Cortex of kidney (tissue), 1 donor: ENCODE results near the gene ARSA.
"Not testable (repeated sequence)": the region's sequence is repeated elsewhere in the genome, so short reads cannot be mapped to it uniquely, and the experiment has no call there.

Experiments used
- DNase-seq: peaks from one replicate; lab custom pipeline; 2025; lab: John Stamatoyannopoulos, UW

The ARSA gene

DNA sequence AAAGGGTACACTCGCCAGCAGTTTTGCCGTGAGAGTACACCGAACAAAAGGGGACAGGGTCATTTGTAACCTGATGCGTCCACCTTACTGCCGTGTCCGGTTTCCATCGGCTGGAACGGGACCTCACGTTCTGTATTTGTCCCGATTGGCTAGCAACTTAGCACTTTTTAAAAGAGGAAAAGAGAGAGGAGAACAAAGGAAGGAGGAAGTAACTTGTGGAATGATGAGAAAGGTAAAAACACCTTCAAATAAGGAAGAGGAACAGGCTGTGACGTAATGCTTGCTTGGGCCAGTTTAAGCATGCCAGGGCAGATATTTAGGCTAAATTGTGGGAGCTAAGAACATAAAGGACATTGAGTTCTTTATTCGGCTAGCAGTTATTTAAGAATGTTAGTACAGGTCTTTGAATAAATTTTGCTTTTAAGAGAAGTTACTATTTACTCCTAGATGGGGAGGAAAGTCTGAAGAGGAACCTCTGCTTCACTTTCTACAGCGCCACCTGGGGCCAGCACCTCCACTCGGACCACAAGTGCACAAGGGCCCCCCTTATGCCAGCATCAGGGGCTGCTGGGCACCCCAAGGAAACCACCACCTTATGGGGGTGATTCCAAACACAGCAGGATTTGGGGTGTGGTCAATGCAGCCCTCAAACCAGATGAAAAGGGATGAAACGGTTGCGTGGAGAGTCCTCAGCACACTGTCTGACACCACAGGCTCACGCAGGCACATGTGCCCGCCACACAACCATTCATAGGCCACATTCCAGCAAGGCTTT is 5.8 kb downstream of the ARSA start:
- DNase-seq: no peak

GRCh38 chr22:50621356-50621880 is 6.5 kb downstream of the ARSA start:
- no peak for DNase-seq

- no peak for DNase-seq
Observed at GRCh38 chr22:50620593-50621355, 7.2 kb downstream of the ARSA start.

DNA sequence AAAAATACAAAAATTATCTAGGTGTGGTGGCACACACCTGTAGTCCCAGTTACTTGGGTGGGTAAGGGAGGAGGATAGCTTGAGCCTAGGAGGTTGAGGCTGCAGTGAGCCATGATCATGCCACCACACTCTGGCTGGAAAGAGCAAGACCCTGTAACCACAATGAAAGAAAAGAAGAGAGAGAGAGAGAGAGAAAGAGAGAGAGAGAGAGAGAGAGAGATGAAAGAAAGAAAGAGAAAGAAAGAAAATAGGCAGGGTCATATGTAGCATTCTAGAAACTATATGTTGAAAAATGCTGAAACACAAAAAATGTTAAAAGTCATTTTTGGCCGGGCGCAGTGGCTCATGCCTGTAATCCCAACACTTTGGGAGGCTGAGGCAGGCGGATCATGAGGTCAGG is 13.7 kb downstream of the ARSA start:
- DNase-seq: not testable (repeated sequence)

- DNase-seq: no peak
Observed at GRCh38 chr22:50613291-50613981, 14.5 kb downstream of the ARSA start.

- DNase-seq: no peak
Observed at GRCh38 chr22:50612528-50613221, 15.3 kb downstream of the ARSA start.

DNA sequence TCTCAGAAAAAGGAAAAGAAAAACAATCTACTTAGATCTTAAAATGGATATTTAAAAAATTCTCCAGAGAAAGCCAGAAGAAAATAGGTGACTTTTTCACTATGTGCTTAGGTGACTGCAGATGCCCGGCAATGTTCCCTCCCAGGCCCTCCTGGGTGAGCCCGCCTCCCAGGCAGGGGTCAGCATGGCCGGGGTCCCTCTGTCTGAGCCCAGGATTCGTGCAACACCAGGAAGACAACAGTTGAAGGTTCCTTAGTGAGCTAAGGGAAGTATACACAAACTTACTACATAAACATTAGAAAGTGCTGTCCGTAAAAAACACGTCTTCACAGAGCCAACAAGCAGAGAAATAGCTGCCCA is 15.8 kb downstream of the ARSA start:
- DNase-seq: no peak

DNA sequence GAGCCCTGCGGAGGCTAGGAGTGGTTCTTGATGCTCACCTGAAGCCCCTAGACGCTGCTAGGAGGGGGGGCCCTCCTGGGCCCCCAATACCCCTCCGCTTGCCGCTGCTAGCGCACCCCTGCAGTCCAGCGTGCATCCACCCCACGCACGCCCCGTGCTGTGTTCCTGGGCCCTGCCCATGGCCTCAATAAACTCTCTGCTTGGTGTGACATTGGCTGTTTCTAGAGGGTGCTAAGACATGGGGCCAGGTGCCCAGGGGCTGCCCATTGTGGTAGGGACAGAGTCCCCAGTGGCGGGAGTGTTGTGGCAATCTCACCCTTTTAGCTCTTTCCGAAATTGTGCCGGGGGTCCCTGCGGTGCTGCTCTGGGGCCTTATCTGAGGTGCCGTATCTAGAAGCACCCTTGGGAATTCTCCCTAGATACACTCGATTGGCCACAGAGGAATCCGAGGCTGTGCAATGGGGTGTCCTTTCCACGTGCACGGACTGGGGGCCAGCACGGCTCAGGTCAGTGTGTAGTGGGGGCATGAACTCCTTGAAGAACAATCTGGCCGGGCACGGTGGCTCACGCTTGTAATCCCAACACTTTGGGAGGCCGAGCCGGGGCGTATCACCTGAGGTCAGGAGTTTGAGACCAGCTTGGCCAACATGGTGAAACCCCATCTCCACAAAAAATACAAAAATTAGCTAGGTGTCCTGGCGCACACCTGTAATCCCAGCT is 16.5 kb downstream of the ARSA start:
- DNase-seq: no peak

GRCh38 chr22:50610581-50610980 is 17.4 kb downstream of the ARSA start:
- DNase-seq: no peak

DNA sequence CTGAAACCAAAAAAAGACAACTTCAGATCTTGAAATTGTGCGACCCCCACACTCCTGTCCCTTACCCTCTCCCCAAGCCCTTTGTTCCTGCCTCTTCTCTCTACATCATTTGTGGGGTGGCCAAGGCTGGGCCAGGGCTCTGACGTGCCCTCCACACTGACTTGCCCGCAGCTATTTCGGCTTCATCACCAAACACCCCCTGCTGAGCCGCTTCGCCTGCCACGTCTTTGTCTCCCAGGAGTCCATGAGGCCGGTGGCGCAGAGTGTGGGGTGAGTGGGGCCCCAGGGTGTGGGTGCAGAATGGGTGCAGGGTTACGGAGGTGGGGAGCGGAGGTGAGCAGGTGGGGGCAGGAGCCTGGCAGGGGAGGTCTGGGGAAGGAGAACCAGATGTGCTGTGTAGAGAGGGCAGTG is 17.9 kb downstream of the ARSA start:
- DNase-seq: no peak

- DNase-seq: no peak
Observed at GRCh38 chr22:50609599-50609998, 18.4 kb downstream of the ARSA start.

DNA sequence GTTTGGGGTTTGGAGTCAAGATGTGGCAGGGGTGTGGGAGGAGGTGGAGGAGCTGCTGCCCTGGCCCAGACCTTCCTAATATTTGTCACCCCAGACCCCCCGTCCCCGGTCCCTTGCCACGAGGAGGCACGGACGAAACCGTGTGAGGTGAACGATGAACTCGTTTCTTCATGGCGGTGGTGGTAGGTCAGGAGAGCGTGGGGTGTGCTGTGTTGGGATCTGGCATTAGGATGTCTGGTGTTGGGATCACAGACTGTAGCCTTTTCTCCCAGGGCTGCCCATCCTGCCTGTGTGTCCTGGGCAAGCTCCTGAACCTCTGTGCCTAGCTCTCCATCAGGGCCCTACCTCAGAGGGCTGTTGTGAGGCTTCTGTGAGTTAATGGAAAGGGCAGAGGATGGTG is 19.0 kb downstream of the ARSA start:
- DNase-seq: no peak

- not testable (repeated sequence) for DNase-seq
Observed at GRCh38 chr22:50608058-50608840, 19.7 kb downstream of the ARSA start.

- no peak for DNase-seq
Observed at GRCh38 chr22:50607659-50608020, 20.3 kb downstream of the ARSA start.

- no peak for DNase-seq
Observed at GRCh38 chr22:50606946-50607658, 20.9 kb downstream of the ARSA start.

- DNase-seq: no peak
Observed at GRCh38 chr22:50606165-50606945, 21.6 kb downstream of the ARSA start.

GRCh38 chr22:50605613-50606074 is 22.3 kb downstream of the ARSA start:
- no peak for DNase-seq

- DNase-seq: no peak
Observed at GRCh38 chr22:50605002-50605612, 22.8 kb downstream of the ARSA start.
